Thyroid gland (tissue), 4 donors: ENCODE results near the gene SLC51B. TPM values are rescaled to one million over a fixed set of nuclear protein-coding genes. Genes with fewer than 3 reads are reported as not detected.
"Not testable (repeated sequence)": the region's sequence is repeated elsewhere in the genome, so short reads cannot be mapped to it uniquely, and the experiment has no call there.

ENCODE experiments used
- DNase-seq, 2 donors: peaks; one replicate each; pipeline ENCODE4 v3.0.0-alpha.2; 2019
- H3K27ac ChIP-seq, 3 donors: fragments of 200-600 bp; sonication (generic); 1 replicate in 2 of 3; 2 replicates in 1 of 3; pipeline ENCODE4 v1.5.1; 2016 to 2019; ENCODE audit warnings: mild to moderate bottlenecking in 1 of 3, moderate library complexity in 1 of 3
- H3K27me3 ChIP-seq: fragments of 200-600 bp; sonication (generic); one replicate; pipeline ENCODE4 v1.5.1; 2019
- H3K36me3 ChIP-seq, 2 donors: fragments of 200-600 bp; sonication (generic); one replicate each; pipeline ENCODE4 v1.5.1; 2016 to 2019
- H3K4me1 ChIP-seq, 2 donors: fragments of 200-600 bp; sonication (generic); one replicate each; pipeline ENCODE4 v1.5.1; 2017 to 2019
- H3K4me3 ChIP-seq, 3 donors: fragments of 200-600 bp; sonication (generic); replicated peaks in 1 of 3; 1 replicate in 2 of 3; 2 replicates in 1 of 3; pipeline ENCODE4 v1.5.1; 2016; ENCODE audit warnings: mild to moderate bottlenecking in 1 of 3
- H3K9me3 ChIP-seq: fragments of 200-600 bp; sonication (generic); one replicate; pipeline ENCODE4 v1.5.1; 2017
- POLR2A ChIP-seq, 2 donors: fragments of 450-650 bp; IDR thresholded peaks; one replicate each; pipeline ENCODE4 v1.6.1; 2017; ENCODE audit warnings: antibody characterized with exemption in 2 of 2, mild to moderate bottlenecking in 2 of 2, moderate library complexity in 1 of 2
- WGBS, 2 donors: methylation state at CpG; one replicate each; pipeline ENCODE4 v1.1.5; 2017; 5-methylcytosine and 5-hydroxymethylcytosine counted together
- intact Hi-C: fragments of 100-400 bp; cut with DNase I; formaldehyde crosslinking; loops from one replicate; pipeline ENCODE4 v1.15.1; 2023
- total RNA-seq, 4 donors: library from RNA; depleted of rRNA; stranded (reverse); fragments of >200 nt; gene quantifications; one replicate each; pipeline ENCODE4 v1.2.3, GENCODE V29; 2016
- TF ChIP-seq, protein P1 (sequence below), 6 experiments: fragments of 200-600 bp in 3 of 6; fragments of 450-650 bp in 3 of 6; sonication (generic) in 3 of 6; IDR thresholded peaks; one replicate each; pipeline ENCODE4 v1.5.1; 2016 to 2019; ENCODE audit warnings: antibody characterized with exemption in 6 of 6, mild to moderate bottlenecking in 2 of 6, inconsistent platforms in 1 of 6, moderate library complexity in 1 of 6

Gene SLC51B
- total RNA-seq, 4 donors from 2014 or later = not detected

DNA sequence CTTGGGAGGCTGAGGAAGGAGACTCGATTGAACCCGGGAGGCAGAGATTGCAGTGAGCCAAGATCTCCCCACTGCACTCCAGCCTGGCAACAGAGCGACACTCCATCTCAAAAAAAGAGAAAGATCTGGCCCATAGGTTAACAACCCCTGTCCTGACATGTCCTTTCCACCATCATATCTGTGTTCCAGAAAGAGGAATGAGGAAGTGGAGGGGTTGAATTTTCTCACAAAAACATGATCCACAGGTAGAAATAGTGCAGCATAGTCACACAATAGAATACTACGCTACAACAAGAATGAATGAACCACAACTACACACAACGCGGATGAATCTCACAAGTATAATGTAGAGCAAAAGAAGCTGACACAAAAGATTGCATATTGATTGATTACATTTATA lies 4.7 kb upstream of the SLC51B start:
- no peaks in the 10 kb centered on the region for H3K27me3 ChIP-seq
- DNase-seq = no peak
- TF ChIP-seq POLR2A (IDR thresholded peaks at IDR 0.05) = no peak
- TF ChIP-seq, protein P1, sequence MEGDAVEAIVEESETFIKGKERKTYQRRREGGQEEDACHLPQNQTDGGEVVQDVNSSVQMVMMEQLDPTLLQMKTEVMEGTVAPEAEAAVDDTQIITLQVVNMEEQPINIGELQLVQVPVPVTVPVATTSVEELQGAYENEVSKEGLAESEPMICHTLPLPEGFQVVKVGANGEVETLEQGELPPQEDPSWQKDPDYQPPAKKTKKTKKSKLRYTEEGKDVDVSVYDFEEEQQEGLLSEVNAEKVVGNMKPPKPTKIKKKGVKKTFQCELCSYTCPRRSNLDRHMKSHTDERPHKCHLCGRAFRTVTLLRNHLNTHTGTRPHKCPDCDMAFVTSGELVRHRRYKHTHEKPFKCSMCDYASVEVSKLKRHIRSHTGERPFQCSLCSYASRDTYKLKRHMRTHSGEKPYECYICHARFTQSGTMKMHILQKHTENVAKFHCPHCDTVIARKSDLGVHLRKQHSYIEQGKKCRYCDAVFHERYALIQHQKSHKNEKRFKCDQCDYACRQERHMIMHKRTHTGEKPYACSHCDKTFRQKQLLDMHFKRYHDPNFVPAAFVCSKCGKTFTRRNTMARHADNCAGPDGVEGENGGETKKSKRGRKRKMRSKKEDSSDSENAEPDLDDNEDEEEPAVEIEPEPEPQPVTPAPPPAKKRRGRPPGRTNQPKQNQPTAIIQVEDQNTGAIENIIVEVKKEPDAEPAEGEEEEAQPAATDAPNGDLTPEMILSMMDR (IDR thresholded peaks at IDR 0.05) = no peak
- no peaks in the 10 kb centered on the region for H3K36me3 ChIP-seq
- no peak overlapping the region for H3K4me3 ChIP-seq
- no peak overlapping the region for H3K27ac ChIP-seq
- 89 to 90% methylated on average over 6 of the region's 6 CpGs for WGBS, 2 donors
- intact Hi-C loops = no loop called here
- H3K4me1 ChIP-seq = peaks cover 0 to 4% of the 10 kb centered on the region in 2 donors
- no peaks in the 10 kb centered on the region for H3K9me3 ChIP-seq

DNA sequence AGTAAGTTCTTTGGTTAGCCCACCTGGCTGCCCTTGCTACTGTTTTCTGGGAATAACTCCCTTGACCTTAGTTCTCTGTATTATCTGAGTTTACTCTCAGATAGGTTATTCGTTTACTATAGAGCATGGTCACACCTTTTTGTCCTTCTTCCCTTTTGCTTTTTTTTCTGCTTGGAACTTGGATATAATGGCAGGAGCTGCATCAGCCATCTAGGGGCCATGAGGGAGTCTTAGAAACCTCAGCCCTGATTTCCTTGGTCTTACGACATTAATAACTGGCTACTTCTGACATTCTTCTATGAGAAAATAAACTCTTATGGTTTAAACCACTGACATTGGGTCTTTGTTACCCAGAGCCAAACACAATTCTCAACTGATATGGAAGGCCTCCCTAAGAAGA lies 3.4 kb upstream of the SLC51B start:
- intact Hi-C loops = no loop called here
- Histone ChIP-seq H3K27ac (no peak overlapping the region), H3K27me3 (no peaks in the 10 kb centered on the region), H3K4me1 (peaks cover 0 to 4% of the 10 kb centered on the region in 2 donors), H3K9me3 (no peaks in the 10 kb centered on the region), H3K36me3 (no peaks in the 10 kb centered on the region), H3K4me3 (no peak overlapping the region)
- TF ChIP-seq, protein P1 (IDR thresholded peaks at IDR 0.05) = no peak
- no peak for TF ChIP-seq POLR2A (IDR thresholded peaks at IDR 0.05)
- DNase-seq = no peak
- WGBS, 2 donors = 89 to 95% methylated on average over 2 of the region's 2 CpGs

DNA sequence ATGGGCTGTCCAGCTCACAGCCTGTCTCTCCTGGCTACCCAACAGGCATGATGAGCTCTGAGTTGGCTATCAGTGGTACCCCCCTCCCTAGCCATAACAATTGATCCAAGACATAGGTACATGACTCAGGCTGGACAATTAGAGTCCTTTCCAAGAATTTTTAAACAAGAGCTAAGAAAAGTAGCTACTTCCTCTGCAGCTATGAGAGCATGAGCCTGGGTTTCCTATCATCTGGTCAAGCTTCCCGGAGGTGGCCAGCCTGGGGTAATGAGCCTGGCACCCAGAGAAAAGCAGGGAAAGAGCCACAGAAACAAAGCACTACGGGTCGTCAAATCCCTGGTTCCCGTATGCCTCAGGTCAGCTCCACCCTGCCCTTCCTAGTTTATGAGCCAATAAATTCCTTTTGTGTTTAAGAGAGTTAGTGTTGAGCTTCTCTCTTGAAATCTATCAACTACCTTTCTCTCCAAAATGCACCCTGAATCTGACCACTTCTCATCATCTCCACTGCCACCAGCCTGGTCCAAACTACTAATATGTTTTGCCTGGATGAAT lies 2.3 kb upstream of the SLC51B start:
- Histone ChIP-seq H3K36me3 (no peaks in the 10 kb centered on the region), H3K4me3 (no peak overlapping the region), H3K9me3 (no peaks in the 10 kb centered on the region), H3K4me1 (peaks cover 0 to 4% of the 10 kb centered on the region in 2 donors), H3K27ac (no peak overlapping the region), H3K27me3 (no peaks in the 10 kb centered on the region)
- WGBS, 2 donors = 55 to 69% methylated on average over 4 of the region's 4 CpGs
- DNase-seq = no peak
- TF ChIP-seq, protein P1 (IDR thresholded peaks at IDR 0.05) = no peak
- no peak for TF ChIP-seq POLR2A (IDR thresholded peaks at IDR 0.05)
- intact Hi-C loops = no loop called here

DNA sequence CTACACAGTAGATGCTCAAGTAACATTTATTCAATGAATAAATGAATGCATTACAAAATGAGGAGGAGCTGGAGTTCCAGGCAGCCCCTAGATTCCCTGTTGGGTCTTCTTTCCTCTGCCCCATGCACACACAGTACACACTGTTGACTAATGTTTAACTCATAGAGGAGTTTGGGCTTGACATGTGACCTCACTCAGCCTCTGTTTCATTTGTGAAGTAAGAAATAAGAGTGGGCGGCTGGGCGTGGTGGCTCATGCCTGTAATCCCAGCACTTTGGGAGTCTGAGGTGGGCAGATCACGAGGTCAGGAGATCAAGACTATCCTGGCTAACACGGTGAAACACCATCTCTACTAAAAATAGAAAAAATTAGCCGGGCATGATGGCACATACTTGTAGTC lies 969 bp upstream of the SLC51B start:
- H3K4me1 ChIP-seq, DNase-seq, H3K27ac ChIP-seq, H3K9me3 ChIP-seq, H3K4me3 ChIP-seq, H3K36me3 ChIP-seq, intact Hi-C loops, H3K27me3 ChIP-seq: not testable (repeated sequence)
- 87 to 90% methylated on average over 5 of the region's 5 CpGs for WGBS, 2 donors

DNA sequence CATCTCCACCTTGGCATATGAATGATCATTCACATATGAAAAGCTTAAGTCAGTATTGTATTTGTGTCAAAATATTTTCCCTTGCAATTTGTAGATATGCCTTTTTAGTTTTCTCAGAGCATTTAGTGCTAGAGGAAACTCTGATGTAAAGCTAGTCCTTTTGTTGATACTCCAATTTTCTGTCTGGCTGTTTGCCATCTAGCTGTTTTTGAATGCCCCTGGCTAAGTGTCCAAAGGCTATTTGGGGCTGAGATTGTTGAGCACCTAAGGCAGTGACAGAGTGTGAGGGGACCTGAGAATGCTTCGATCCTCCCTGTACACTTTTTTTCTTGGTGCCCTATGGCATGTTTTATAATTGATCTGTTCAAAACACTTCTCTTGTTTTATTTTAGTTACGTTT lies 3.1 kb downstream of the SLC51B start:
- 42 to 52% methylated on average over 2 of the region's 2 CpGs for WGBS, 2 donors
- DNase-seq = no peak
- Histone ChIP-seq H3K9me3 (no peaks in the 10 kb centered on the region), H3K27me3 (no peaks in the 10 kb centered on the region), H3K27ac (no peak overlapping the region), H3K4me1 (peaks cover 0 to 9% of the 10 kb centered on the region in 2 donors), H3K36me3 (no peaks in the 10 kb centered on the region), H3K4me3 (no peak overlapping the region)
- no peak for TF ChIP-seq POLR2A (IDR thresholded peaks at IDR 0.05)
- TF ChIP-seq, protein P1 (IDR thresholded peaks at IDR 0.05) = no peak
- intact Hi-C loops = no loop called here
